Activated CD4-positive, alpha-beta T cell treated with anti-CD3 and anti-CD28 coated beads, Interleukin-2, amount 50 U/mL, for 48 hours (primary cell): Measurements from ENCODE around the gene TPH2.

Source experiments
- DNase-seq, 2 experiments: peaks; one replicate each; pipeline ENCODE4 v3.0.0-alpha.2; 2020

Gene TPH2

GRCh38 chr12:71938728-71939385 lies at the start of gene TPH2:
Gene TPH2, plus strand, starts transcription at chr12:71938845. Its CDS starts 142 bp downstream, at chr12:71938987.
- peak; percentile 56 to 65 for DNase-seq

GRCh38 chr12:71890475-71890874 lies 48.2 kb upstream of the TPH2 start:
- DNase-seq: no peak

- no peak for DNase-seq
Measured at GRCh38 chr12:71892059-71892458, 46.6 kb upstream of the TPH2 start.

- no peak for DNase-seq
Measured at GRCh38 chr12:71896205-71896882, 42.3 kb upstream of the TPH2 start.

GRCh38 chr12:71900091-71900490 lies 38.6 kb upstream of the TPH2 start:
- DNase-seq: no peak

GRCh38 chr12:71904629-71905028 lies 34.0 kb upstream of the TPH2 start:
- DNase-seq: no peak

GRCh38 chr12:71935594-71935993 lies 3.1 kb upstream of the TPH2 start:
- DNase-seq: no peak

GRCh38 chr12:71940068-71940467 lies 1.4 kb downstream of the TPH2 start:
- no peak for DNase-seq

GRCh38 chr12:71941174-71941573 lies 2.5 kb downstream of the TPH2 start:
- DNase-seq: no peak

GRCh38 chr12:71942259-71942658 lies 3.6 kb downstream of the TPH2 start:
- DNase-seq: no peak

GRCh38 chr12:71942703-71943102 lies 4.1 kb downstream of the TPH2 start:
- DNase-seq: no peak

GRCh38 chr12:71945121-71945520 lies 6.5 kb downstream of the TPH2 start:
- DNase-seq: no peak

GRCh38 chr12:71945883-71946282 lies 7.2 kb downstream of the TPH2 start:
- DNase-seq: no peak

- no peak for DNase-seq
Measured at GRCh38 chr12:71947645-71948105, 9.0 kb downstream of the TPH2 start.

GRCh38 chr12:71948390-71948789 lies 9.7 kb downstream of the TPH2 start:
- DNase-seq: no peak

GRCh38 chr12:71949646-71950045 lies 11.0 kb downstream of the TPH2 start:
- no peak for DNase-seq

- DNase-seq: no peak
Measured at GRCh38 chr12:71950404-71950803, 11.8 kb downstream of the TPH2 start.

- no peak for DNase-seq
Measured at GRCh38 chr12:71950819-71951218, 12.2 kb downstream of the TPH2 start.

- DNase-seq: no peak
Measured at GRCh38 chr12:71954083-71954778, 15.6 kb downstream of the TPH2 start.

GRCh38 chr12:71954861-71955260 lies 16.2 kb downstream of the TPH2 start:
- no peak for DNase-seq

GRCh38 chr12:71955970-71956369 lies 17.3 kb downstream of the TPH2 start:
- no peak for DNase-seq

GRCh38 chr12:71958056-71958455 lies 19.4 kb downstream of the TPH2 start:
- DNase-seq: no peak

- no peak for DNase-seq
Measured at GRCh38 chr12:71958457-71958856, 19.8 kb downstream of the TPH2 start.

GRCh38 chr12:71958993-71959578 lies 20.4 kb downstream of the TPH2 start:
- no peak for DNase-seq
